GM18873 (cell line): ENCODE data around the gene SCCPDH.
"Not testable (repeated sequence)": the region's sequence is repeated elsewhere in the genome, so short reads cannot be mapped to it uniquely, and the experiment has no call there.

Experiments
- ATAC-seq: cut with Tn5 transposase; IDR thresholded peaks from one replicate; pipeline ENCODE4 v1.9.1; 2021; ENCODE audit warnings: mild to moderate bottlenecking, moderate library complexity, moderate number of reproducible peaks; ENCODE audit not compliant: unreplicated experiment, low FRiP score

SCCPDH gene

DNA sequence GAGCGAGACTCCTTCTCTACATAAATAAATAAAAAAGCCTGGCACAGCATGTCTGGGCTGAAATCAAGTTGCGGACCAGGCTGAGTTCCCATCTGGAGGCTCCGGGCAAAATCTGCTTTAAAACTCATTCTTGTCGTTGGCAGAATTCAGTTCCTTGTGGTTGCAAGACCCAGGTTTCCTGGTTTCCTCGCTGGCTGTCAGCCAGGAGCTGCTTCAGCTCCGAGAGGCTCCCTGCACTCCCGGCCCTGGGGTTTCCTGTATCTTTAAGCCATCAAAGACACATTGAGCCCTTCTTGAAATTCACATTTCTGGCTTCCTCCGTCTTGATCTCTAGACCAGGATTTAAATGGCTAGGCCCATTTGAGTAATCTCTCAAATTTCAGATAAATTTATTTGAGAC is 20.6 kb upstream of the SCCPDH start:
- no peak for ATAC-seq

DNA sequence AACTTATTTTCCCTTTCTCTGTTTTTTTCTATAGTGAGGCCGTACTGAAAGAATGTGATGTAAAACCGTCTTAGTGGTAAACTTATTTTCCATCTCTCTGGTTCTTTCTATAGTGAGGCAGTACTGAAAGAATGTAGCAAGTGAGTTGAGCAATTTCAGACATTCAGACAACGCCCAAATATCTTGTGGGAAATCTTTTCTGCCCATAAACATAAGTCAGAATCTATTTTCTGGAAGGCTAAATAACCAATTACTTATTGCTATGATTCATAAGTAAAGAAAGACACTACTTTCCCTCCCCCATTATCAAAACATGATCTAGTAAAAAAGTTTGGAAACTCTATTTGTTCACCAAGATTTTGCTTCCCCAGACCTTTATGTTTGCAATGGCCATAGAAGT is 18.8 kb upstream of the SCCPDH start:
- no peak for ATAC-seq

DNA sequence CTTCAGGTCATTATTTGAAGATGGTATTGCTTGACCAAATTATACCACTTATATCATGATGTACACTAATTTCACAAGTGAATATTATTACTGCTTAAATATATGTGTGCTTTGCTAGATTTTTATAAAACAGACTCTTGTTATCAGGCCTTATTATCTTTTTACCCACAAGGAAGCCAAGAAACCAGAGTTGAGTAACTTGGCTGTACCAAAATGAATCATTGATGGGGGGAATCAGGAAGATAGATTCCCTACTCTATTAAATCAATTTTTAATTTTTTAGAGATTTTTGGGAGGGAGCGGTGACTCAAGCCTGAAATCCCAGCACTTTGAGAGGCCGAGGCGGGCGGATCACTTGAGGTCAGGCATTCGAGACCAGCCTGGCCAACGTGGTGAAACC is 16.0 kb upstream of the SCCPDH start:
- no peak for ATAC-seq

- ATAC-seq = no peak
Measured at GRCh38 chr1:246709196-246709595, 15.0 kb upstream of the SCCPDH start.

GRCh38 chr1:246709835-246710234 is 14.4 kb upstream of the SCCPDH start:
- ATAC-seq = no peak

DNA sequence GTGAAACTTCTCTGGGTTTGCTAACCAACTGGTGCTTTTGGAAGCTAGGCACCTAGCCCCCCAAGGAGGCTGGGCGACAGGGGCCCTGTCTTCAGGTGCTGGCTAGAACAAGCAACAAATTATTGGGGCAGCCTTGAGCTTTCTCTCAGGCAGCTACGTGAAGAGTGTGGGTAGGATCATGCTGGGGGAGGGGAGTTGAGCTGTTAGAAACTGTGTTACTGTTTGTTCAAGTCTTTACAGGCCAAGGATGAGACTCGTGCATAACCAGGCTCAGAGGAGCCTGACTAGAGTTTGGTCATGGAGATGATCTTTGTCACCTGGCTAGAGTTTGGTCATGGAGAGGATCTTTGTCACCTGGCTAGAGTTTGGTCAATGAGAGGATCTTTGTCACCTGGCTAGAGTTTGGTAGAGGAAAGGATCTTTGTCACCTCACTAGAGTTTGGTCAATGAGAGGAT is 12.6 kb upstream of the SCCPDH start:
- ATAC-seq = no peak

DNA sequence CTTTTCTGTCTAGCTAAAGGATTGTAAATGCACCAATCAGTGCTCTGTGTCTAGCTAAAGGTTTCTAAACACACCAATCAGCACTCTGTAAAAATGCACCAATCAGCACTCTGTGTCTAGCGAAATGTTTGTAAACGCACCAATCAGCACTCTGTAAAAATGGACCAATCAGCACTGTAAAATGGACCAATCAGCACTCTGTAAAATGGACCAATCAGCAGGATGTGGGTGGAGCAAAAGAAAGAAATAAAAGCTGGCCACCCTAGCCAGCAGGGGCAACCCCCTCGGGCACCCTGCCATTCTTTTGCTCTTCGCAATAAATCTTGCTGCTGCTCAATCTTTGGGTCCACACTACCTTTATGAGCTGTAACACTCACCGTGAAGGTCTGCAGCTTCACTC is 11.8 kb upstream of the SCCPDH start:
- not testable (repeated sequence) for ATAC-seq

- ATAC-seq = not testable (repeated sequence)
Measured at GRCh38 chr1:246719361-246719760, 4.8 kb upstream of the SCCPDH start.

- ATAC-seq = not testable (repeated sequence)
Measured at GRCh38 chr1:246720814-246721213, 3.4 kb upstream of the SCCPDH start.

- ATAC-seq = no peak
Measured at GRCh38 chr1:246722720-246723119, 1.5 kb upstream of the SCCPDH start.

GRCh38 chr1:246724731-246725095 is 504 bp downstream of the SCCPDH start:
- ATAC-seq = peak; percentile 32

- ATAC-seq = no peak
Measured at GRCh38 chr1:246725191-246725590, 982 bp downstream of the SCCPDH start.

GRCh38 chr1:246726255-246726679 is 2.1 kb downstream of the SCCPDH start:
- no peak for ATAC-seq

DNA sequence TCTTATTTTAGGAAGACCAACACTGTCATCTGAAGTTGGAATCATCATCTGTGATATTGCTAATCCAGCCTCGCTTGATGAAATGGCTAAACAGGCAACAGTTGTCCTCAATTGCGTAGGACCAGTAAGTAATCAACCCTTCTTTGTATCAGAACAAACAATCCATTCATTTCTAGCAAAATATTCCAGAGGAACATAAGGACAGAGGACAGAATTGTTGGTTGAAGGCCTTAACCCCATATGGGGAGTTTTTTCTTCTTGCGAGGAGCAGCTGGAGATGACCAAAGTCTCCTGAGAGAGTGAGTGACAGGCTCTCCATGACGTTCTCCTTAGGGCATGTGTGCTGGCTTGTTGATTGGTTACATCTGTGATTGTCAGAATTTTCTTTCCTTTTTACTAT is 2.7 kb downstream of the SCCPDH start:
- ATAC-seq = no peak

- no peak for ATAC-seq
Measured at GRCh38 chr1:246727594-246727993, 3.4 kb downstream of the SCCPDH start.

DNA sequence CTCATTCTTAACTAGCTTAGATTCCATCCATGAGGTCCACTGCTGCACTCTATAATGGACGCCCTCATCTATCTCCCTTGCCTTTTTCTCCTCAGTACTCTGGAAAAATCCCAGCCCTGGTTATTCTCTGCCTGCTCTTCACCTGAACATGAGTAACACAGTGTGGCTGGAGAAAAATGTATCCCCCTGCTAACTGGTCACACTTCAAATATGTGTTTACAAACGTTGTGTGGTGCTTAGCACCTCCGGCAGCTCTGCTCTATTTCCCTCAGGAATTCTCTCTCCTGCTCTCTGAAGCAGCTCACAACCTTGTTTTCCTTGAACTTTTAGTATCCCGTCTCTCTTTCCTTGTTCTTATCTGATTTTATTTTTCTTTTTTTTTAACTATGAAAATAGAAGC is 4.1 kb downstream of the SCCPDH start:
- no peak for ATAC-seq

DNA sequence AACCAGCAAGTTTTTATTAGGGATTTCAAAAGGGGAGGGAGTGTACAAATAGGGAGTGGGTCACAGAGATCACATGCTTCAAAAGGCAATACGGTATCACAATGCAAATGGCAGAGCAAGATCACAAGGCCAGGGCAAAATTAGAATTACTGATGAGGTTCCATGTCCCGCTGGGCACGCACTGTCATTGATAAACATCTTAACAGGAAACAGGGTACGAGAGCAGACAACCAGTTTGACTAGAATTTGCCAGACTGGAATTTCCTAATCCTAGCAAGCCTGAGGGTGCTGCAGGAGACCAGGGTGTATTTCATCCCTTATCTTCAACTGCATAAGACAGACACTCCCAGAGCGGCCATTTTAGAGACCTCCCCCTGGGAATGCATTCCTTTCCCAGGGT is 4.8 kb downstream of the SCCPDH start:
- not testable (repeated sequence) for ATAC-seq

DNA sequence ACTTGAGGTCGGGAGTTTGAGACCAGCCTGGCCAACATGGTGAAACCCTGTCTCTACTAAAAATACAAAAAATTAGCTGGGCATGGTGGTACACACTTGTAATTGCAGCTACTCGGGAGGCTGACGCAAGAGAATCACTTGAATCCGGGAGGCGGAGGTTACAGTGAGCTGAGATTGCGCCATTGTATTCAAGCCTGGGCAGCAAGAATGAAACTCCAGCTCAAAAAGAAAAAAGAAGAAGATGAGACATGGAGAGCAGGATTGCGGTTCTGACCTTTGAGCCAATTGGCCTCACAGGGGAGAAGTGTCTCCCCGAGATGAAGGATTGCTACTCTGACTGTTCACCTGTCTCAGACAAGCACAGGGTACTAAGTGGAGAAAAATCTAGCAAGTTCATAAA is 6.6 kb downstream of the SCCPDH start:
- no peak for ATAC-seq

GRCh38 chr1:246731873-246732272 is 7.7 kb downstream of the SCCPDH start:
- ATAC-seq = not testable (repeated sequence)

GRCh38 chr1:246733704-246734103 is 9.5 kb downstream of the SCCPDH start:
- ATAC-seq = no peak

GRCh38 chr1:246734866-246735265 is 10.7 kb downstream of the SCCPDH start:
- no peak for ATAC-seq

DNA sequence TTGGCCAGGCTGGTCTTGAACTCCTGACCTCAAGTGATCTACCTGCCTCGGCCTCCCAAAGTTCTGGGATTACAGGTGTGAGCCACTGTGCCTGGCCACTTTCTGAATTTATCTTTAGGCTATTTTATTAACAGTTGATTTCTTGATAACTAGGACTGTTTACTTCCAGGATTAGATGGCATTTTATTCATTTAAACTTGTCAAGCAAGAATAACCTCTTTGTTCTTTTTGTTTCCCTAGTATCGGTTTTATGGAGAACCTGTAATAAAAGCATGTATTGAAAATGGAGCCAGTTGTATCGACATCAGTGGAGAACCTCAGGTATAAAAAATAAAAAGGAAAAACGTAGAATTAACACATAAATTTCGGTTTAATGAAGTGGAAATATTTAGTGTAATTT is 11.5 kb downstream of the SCCPDH start:
- ATAC-seq = no peak

GRCh38 chr1:246742396-246742795 is 18.2 kb downstream of the SCCPDH start:
- ATAC-seq = no peak
